HuH-7.5 (cell line): ENCODE measurements around the gene SUSD1.
"Not testable (repeated sequence)": the region's sequence is repeated elsewhere in the genome, so short reads cannot be mapped to it uniquely, and the experiment has no call there.

ENCODE experiments used
- DNase-seq: peaks from one replicate; pipeline ENCODE4 v3.0.0; 2011; ENCODE audit warnings: low spot score

Gene SUSD1

DNA sequence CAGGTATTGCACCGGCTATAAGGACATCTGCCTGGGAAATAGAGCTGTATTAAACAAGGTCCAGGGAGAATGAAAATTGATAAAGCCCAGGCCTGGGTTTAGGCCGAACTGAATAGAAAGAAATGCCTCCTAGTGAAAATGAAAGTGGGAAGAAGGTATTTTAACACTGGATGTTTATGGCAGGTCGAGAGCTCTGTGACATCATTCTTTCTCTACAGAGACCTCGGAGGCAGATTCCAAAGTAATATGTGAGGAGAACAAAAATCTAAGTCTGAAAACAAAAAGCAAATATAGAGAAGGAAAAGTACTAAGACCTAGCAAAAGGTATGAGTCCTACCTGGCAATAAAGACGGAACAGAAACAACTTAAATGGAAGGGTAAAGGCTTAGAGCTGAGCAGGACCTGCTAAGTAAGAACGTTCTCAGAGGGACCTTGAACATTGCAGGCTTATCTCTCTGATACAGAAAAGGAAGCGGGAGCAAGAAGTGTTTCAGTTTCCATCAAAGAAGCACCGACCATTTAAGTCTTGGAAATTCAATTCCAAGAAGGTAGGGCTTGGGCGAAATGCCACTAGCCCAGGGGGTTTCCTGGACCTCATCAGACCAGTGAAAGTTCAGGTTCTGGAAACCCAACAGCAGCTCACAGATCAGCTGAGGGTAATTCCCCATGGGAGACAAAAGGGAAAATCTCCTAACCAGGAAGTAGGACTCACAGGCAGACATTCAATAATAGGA, 80.0 kb downstream of the SUSD1 start:
- DNase-seq, result no peak

DNA sequence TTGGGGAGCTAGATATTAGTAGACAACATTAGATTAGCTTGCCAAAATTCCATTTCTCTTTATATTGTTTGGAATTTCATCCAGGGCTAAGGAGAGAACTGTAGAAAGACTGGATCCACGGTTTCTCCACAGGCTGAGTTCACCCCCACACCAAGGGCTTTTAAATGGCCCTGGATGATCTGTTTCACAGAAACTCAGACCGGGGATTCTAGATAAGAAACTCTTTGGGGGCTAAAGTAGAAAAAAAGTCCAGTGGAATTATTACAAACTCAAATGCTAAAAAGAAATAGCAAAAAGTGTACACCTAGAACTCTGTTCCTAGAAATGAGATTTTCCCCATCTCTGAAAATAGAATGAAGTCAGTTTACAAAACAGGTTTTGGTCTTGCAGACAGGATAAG, 80.9 kb downstream of the SUSD1 start:
- no peak for DNase-seq

DNA sequence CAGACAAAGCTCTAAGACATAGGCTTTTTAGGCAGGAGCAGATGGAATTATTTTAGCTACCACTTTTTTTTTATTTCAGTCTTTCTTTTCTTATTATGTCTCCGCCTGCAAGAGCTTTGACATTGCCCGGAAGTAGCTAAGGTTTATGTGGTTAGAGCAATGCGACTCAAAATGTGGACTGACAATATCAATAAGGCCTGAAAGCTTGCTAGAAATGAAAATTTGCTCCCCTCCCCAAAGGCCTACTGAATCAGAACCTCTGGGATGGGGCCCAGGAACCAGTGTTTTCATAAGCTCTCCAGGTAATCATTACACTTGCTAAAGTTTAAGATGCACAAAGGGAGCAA, 81.3 kb downstream of the SUSD1 start:
- DNase-seq, result no peak

DNA sequence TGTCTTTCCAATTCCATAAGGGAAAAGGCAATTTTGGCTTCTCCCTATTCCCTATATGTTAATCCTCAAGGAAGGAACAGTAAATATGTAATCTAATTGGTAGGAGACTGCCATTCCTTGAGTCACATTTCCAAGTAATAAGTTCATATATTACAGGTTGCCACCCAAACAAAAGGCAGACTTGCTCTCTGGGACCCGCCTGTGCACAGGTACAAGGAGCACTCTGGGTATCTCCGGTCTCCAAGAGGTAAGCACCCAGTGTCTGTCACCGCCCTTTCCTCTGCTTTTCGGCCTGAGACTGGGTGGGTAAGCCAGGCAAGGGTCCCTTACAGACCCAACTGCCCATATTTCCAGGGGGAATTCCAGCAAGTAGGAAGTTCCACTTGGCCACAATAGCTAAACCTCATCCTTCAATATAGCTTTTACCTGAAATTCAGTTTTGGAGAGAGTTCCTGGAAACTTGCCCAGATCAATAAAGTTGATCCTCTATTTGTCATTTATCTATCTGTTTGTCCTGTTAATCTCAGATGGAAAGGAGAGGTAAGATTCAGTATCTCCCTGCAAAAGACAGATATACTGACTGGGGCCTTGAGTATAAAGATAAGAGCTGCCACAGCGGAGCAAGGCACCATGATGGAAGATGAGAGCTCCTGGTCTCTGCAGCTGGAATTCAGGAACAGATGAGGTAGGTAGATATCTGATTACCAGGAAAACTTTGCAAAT, 81.8 kb downstream of the SUSD1 start:
- DNase-seq, result no peak

DNA sequence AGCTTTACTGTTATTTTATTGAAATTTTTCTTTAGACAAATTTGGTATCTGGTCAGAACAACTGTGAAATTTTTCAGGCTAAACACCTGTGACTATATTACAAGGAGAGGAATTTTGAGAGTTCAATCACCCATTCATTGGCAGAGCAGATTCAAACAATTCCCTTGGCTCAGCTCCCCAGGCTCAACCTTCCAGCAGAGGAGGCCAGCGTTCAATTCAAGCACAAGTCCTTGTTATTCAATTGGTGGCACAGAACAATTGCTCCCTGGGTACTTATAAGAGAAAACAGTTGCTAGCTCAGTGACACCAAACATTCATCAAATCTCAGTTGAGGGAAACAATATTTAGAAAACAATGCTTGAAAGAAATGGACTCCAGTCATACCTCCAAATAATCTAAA, 83.3 kb downstream of the SUSD1 start:
- DNase-seq, result no peak

DNA sequence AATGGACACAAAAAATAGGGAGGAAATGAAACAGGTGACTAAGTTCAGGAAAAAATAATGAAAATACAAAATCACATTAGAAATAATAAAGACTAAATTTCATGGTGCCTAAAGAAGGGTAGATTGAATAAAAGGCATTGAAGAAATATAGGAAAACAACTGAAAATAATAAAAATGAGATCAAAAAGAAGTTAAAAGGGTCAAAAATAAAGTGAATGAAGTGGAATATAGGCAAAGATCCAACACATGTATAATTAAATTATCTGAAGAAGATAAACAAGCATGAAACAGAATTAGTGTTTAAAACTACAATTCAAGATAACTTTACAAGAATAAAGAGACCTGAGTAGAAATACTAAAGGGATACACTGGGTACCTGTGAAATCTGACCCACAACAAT, 87.6 kb downstream of the SUSD1 start:
- no peak for DNase-seq

DNA sequence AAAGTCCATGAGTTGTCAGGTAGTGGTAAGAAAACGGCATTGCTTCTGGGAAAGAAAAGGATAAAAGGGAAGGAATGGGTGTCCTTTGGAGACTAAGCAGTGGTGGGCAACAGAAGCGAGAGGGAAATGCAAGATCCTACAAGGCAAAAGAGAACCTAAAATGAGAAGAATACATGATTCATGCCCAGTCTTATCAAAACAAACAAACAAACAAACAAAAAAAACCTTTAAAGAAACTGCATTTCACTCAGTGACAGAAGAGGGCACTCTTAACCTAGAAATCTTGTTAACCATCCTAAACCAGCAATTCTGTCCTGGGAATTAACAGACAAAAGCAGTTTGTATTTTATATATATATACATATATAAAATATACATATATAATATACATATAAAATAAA, 88.5 kb downstream of the SUSD1 start:
- no peak for DNase-seq

DNA sequence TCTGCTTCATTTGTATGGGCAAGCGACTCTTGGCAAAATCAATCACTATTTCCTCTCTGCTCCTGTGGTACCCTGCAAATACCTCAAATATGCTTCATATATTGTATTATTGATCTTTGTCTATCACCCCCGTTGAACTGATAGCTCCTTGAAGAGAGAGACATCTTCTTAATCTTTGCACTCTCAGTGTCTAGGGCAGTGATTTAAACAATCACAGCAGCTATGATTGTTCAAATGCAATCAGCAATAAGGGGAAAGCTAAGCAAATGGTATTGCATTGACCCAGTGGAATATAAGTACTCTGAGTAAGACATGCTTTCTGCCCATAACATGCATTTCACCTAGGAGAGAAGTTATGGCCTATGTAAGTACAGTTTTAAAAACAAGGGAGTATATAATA, 90.2 kb downstream of the SUSD1 start:
- DNase-seq, result no peak

DNA sequence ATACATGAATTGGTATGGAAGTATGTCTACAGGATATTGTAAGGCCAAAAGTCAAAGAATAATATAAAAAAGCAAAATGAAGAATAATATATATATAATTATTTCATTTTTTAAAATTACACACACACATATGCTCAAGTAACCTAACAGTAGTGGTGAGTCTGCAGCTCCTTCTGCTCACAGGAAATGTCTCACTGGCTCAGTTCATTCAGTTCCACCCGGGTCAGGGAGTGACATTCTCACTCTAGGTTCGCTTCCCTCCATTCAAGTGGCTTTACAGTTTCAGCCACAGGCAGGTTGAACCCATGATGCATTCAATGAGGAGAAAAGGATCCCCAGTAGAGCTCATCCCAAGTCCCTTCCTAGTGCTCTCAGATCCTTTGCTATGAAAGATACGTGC, 90.8 kb downstream of the SUSD1 start:
- no peak for DNase-seq

DNA sequence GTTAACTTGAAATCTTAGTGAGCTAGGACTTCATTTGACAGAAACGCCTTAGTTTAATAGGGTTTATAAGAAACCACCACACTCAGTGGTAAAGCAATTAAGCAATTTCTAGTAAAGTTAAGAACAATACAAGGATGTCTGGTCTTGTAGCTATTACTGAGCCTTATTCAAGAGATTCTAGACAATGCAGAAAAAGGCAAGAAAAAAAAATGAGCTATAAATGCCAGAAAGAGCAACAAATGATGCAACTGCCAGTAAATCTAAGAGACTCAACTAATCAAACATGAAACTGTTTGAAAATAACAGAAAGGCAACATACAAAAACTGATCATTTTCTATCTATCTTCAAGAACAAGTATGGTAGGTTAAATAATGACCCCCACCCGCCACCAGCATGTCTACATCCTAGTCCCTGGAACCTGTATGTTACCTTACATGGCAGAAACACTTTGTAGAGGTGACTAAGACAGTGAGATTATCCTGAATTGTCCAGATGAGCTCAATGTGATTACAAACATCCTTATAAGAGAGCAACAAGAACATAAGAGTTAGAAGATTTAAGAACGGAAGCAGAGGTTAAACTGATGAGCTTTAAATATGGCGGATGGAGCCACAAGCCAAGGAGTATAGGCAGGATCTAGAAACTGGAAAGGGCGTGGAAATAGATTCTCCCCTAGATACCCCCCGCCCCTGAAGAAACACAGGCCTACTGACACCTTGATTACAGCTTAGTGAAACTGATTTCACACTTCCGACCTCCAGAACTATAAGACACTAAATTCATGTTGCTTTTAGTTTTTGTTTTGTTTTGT, 93.0 kb downstream of the SUSD1 start:
- no peak for DNase-seq

DNA sequence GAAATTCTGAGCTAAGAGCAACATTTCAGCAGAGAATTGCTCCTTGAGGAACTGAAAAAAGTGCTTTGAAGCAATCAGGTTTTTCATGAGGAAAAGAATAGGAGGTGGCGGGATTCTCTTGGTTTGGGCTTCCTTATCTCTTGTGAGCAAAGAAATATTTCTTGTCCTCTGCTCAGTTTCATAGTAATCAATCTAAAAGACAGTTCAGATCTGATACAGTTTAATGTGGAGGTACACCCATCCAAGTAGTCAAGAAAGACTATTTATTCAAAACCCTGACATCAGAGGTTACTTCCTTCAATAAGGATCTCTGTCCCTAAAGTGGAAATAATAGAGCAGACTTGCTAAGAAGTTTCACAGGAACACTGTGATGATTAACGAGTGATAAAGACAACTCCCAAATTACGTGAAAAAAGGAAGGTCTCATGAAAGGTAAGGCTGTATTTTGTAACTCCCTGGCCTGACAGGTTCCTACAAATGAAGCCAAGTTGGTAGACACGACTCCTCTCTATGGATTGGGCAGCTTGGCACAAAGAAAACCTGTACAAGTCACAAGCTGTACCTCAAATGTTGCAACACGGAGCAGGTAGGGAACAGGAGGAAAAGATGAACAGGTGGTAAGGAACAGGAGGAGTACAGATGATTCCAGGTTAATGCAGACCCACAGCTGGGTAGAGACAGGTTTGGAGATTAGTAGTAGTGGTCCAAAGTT, 94.1 kb downstream of the SUSD1 start:
- no peak for DNase-seq

DNA sequence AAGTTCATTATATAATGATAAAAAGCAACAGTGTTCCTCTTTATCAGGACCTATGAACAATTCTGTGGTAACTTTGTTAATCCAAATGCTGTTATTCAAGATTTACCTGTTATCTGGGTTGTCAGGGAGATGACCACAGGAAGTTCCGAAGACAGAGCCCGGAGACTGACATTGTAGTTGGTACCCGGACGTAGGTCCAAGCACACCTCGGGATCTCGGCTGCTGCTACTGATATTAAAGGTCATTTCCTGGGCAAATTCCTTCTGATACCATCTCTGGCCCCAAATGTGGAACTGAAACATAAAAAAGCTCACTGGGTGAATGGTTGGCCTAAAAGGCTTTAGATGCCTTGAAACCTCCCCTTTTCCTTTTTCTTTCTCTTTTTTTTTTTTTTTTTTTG, 96.7 kb downstream of the SUSD1 start:
- no peak for DNase-seq

DNA sequence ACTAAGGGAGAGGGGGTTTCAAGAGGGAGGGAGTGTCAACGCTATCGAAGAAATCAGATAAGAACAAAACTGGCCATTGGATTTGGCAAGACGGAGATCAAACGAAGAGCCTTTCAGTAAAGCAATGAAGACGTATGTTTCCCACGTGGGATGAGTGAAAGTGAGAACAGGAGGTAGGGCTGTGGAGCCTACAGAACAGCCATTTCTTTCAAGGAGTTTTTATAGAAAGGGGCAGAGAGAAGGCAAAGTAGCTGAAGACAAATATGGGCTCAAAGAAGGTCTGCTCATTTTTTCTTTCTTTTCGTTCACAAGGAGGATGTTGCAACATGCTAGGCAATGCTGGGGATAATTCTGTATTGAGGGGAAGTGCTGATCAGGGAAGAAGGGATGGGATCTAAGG, 98.3 kb downstream of the SUSD1 start:
- DNase-seq, result no peak

DNA sequence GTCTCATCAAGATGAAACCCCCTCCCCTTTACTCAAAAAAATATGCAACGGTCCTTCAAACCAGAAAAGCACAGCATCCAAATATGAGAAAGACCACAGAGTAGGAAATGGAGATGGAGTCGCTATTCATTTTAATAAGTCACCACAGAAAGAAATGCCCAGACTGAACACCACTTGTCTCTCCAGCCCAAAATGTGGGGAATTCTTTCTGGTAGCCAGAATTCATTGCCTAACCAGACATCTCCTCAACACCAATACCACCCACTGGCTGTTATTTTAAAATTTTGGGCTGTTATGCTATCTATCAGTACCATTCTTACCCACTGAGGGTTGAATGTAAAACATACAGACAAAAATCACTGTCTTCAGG, 100.1 kb downstream of the SUSD1 start:
- DNase-seq, result no peak

DNA sequence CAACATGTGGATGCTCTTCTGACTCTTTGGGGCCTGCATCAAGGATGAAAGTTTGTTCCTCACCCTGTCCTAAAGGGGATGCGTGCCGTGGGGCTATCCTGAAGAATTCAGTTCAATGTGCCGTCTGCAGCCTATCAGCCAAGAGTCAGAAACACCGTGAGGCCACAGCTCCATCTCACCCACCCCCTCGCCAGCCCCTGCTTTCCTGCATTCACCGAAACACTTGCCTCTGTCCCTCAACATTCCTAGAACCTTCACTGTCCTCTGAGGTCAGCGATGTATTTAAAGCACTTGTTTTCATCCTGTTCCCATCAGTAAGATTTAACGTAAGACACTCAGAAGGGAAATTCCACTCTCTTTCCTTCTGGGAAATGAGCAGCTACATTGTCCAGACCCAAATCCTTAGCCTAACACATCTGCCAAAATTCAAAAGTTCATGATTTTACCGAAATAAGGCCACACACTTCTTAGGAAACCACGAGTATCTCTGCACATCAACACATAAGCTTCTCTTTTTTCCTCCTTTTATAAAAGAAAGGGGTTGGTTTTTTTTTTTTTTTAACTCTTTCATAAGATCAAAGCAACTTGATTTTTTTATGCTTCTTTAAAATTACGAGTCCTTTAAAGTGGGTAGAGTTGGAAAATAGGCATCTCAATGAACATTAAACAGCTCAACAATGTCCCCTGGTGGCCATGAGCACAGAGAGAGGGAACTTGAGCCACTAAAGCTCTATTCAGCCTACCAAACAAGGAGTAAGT, 100.7 kb downstream of the SUSD1 start:
- DNase-seq, result no peak

DNA sequence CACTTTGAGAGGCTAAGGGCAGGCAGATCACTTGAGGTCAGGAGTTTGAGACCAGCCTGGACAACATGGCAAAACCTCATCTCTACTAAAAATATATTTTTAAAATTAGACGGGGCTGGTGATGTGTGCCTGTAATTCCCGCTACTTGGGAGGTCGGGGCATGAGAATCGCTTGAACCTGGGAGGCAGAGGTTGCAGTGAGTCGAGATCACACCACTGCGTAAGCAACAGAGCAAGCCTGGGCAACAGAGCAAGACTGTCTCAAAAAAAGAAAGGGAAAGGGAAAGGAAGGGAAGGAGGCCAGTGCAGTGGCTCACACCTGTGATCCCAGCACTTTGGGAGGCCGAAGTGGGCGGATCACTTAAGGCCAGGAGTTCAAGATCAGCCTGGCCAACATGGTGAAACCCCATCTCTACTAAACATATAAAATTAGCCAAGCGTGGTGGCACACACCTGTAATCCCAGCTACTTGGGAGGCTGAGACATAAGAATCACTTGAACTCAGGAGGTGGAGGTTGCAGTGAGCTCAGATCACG, 101.4 kb downstream of the SUSD1 start:
- DNase-seq, result not testable (repeated sequence)

DNA sequence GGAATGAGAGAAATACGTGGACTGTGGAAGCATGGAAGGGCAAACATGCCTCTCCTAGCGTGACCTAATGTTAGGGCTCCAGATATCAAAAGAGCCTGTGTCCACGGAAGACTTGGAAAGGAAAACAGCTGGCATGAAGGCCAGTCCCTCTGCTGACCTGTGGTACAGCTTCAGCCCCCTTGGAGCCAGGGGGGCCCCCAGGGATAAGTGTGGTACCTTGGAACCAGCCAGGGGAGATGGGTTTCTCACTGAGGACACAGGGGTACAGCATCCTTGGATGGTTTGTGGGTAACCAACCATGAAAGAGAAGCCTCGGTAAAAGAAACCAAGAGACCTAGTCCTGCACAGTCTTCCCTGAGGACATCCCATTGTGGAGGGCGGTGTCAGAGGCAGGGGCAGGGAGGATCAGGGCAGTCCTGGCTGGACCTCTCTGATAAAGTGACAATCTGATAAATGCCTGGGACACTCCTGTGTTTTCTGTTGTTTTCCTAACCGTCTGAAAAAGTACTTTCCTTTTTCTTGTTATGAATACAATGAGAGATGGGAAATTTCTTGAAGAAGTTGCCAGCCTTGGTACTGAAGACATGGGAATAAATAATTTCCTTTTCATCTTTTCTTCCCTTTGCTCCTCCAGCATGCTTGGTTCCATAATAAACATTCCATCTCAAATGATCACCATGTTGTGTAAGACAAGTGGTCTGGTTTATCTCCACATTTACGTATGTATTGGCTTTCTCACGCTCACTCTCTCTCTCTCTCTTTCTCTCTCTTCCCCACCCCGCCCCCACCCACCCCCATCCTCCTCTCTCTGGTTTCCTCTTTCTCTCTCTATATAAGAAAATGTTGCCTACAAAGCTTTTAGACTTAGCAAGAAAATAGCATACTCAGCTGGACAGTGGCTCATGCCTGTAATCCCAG, 102.1 kb downstream of the SUSD1 start:
- DNase-seq, result no peak

DNA sequence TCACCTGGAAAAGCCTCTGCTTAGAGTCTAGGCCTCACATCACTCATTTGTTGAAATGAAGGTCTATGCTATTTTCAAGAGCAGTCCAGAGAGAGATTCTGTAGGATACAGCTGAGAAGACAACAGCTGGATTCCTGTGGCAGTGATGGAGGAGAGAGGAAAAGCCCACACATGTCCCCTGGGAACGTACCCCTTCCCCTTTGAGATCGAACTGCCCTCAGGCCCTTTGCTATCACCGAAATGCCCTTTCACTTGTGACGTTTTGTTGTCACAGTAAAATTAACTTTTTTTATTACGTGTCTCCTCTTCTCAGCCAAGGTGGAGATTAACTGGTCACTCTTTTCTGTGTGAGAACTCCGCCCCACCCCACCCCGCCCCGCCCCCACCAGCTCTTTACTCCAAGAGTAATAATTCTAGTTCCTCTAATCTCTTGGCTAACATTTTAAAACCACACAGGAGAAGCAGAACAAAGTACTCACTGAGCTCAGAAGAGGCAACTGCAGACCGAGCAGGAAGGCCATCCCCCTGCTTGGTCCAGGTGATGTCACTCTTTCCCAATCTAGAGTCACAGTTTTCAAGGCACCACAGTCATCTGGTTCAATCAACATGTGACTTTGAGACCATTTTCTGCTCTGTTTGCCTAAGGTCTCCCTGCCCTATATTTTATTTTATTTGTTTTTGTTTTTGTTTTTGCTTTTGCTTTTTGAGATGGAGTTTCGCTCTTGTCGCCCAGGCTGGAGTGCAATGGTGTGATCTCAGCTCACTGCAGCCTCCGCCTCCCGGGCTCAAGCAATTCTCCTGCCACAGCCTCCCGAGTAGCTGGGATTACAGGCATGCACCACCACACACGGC, 105.6 kb downstream of the SUSD1 start:
- DNase-seq, result no peak

DNA sequence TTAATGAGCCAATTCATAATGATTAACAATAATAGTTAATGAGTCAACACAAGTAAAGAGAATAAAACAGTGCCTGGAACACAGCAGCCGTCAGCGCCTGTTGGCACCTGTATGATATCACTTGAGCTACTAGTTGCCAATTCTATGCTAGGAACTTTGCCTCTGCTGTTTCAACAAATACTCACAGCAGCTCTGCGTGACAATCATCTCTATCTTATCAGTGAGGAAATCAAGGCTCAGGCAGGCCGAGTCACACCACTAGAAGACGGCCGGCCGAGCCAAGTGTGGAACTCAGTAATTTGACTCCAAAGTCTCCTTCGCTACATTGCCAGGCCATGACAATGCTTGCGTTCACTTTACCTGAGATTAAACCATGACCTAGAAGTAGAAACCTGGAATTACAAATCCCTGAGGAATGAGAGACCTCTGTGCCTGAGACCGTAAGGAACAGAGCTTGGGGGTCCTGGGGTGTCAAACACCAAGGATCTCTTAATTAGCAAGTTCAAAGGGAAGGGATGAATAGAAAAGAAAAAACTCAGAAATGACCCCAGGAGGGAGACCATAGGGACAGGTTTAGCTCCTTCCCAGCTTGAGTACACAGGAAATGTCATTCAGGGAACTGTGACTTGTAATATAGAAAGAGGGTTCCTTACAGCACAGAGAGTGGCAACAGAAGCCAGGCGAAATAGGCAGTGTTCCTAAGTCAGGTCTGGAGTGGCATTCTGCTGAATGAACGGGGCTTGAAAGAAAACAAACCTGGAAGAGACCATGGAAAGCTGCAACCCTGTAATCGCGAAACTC, 109.1 kb downstream of the SUSD1 start:
- DNase-seq, result no peak
